TTC549 (cell line): ENCODE data around the gene SURF2.

Experiments used
- FAIRE-seq: peaks from 2 replicates; lab custom pipeline; 2012; peaks lifted over from hg19 to GRCh38; lab: Jason Lieb, UNC

Gene SURF2

DNA sequence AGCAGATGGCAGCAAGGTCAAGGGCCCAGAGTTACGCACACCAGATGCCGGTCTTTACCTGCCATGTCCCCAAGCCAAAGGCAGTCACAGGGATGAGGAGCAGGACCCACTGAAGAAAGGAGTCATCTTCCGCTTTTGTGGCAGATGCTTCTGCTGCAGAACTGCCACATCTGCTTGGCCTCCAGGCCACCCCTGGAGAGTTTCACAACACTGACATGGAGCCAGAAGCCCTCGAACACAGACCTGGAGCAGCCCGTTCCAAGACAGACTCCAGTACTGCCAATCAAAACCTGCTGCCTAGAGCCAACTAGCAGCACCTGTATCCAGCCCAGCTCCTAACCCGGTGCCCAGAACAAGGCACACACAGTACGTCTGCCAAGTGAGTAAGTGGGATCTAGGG is 1.6 kb upstream of the SURF2 start:
- FAIRE-seq, result no peak

DNA sequence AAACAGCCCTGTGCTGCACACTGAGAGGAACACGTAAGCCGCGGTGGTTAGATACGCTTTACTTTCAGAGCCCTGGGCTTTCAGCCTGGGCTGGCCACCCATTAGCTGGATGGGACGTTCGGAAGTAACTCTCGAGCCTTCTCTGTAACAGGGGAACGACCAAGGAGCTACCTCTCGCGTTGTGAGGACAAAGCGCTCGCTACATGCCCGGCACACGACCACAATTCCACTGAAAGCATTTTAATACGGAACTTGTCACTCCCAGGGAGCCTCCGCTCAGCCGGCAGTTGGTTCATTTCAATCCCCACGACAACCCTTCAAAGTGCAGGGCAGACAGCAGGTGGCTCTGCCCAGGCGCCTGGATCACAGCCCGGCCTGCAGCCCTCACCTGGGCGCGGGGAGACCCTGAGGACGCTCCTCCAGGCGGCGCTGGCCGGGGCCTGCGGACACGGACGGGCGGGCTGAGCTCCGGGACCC is 431 bp upstream of the SURF2 start:
- FAIRE-seq, result no peak

GRCh38 chr9:133357656-133358055 is 1.3 kb downstream of the SURF2 start:
- FAIRE-seq, result no peak

GRCh38 chr9:133359399-133360175 is 3.2 kb downstream of the SURF2 start:
- no peak for FAIRE-seq

- no peak for FAIRE-seq
Observed at GRCh38 chr9:133360400-133361393, 4.3 kb downstream of the SURF2 start.

GRCh38 chr9:133361507-133362092 is 5.2 kb downstream of the SURF2 start:
- FAIRE-seq, result no peak

DNA sequence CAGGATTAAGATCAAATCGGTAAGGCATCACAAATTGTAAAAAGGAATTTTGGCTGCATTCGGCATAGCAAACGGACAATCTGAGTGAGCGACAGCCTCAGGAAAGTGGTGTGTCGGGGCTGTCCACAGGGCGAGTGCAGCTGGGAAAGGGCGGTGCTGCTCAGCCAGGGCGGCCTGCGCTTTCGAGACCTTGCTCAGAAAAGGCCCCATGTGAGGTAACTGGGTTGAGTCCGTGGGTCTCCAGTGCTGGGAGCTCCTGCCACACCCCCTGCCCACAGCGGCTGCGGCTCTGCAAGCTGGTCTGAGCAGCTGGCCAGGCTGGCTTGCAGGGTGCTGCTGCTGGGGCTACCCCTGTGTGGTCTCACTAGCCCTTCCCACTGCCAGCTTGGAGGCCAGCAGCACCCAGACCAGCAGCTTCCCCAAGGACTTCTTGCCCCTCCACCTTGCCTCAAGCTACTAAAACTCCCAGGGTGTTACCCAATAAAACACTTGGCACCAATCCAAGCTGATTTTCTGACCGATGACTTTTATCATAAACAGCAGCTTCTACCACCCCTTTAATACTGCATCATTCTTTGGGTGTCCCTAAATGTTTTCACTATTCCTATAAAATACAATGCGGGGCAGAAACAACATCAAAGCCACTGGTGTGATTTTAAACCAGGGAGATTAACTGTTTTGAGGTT is 6.2 kb downstream of the SURF2 start:
- no peak for FAIRE-seq

DNA sequence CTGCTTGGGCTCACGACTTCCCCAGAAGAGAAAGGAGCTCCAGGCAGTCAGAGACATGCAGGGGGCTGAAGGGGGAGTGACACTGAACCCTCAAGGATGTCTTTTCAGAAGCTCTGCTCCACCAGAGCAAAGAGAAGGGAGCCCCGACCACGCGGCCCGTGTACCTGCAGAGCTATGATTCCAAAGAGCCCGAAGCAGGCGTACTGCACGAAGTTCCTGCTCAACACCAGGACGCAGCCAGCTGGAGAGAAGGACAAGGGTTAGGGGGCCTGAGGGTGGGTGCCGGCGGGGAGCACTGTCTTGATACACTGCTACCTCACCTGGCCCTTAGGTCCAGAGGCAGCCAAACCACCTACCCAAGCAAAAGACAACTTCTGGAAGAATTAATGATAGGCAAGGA is 10.1 kb downstream of the SURF2 start:
- FAIRE-seq, result no peak

- FAIRE-seq, result no peak
Observed at GRCh38 chr9:133367221-133367620, 10.9 kb downstream of the SURF2 start.

DNA sequence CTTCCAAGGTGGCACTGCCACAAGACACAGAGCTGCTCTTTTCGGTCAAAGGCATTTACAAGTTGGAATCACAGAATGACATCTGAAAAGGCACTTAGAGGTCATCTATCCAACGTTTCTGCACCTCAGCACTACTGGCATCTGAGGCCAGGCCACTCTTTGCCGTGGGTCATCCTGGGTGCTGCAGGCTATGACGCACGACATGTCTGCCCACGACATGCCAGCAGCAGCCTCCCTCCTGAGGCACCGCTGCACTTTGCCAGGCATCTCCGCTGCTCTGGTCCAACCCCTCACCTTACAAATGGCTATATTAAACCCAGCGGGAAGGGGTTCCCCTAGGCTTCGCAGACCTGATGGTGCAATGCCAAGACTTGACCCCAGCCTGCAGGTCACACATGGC is 11.4 kb downstream of the SURF2 start:
- no peak for FAIRE-seq

GRCh38 chr9:133368249-133368881 is 12.0 kb downstream of the SURF2 start:
- no peak for FAIRE-seq

GRCh38 chr9:133369422-133369821 is 13.1 kb downstream of the SURF2 start:
- FAIRE-seq, result no peak

DNA sequence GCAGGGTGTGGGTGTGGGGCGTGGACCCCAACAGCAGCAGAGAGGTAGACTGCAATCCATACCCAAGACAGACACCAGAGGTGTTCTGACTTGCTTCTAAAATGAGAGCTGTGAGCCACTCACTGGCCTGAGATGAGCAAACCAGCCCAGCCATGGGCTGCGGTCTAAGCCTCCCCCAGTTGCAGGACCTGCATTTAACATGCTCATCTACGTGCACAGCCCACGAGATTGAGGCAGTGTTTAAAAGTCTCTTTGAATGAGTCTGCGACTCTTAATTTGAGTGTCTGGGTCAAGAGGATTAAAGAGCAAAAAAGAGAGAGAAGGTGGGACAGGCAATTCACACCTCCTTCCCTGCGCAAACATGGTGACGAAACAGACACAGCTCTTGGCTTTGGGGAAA is 13.6 kb downstream of the SURF2 start:
- no peak for FAIRE-seq

DNA sequence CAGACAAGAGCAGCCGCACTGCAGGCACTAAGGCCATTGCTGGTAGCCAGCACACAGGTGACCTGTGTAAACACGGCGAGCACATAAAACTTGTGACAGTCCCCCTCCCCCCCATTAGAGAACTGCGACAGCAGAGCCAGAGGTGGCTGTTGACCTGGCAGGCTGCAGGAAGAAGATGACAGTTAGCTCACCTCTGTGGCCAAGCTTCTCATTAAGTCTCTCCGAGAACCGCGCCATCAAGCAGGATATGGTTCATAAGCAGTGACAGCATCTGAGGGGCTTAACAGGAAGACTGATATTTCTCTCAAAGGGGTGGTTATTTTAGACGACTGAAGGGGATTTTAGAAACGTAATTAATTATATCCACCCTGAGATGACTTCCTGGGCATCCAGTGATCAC is 14.3 kb downstream of the SURF2 start:
- no peak for FAIRE-seq

DNA sequence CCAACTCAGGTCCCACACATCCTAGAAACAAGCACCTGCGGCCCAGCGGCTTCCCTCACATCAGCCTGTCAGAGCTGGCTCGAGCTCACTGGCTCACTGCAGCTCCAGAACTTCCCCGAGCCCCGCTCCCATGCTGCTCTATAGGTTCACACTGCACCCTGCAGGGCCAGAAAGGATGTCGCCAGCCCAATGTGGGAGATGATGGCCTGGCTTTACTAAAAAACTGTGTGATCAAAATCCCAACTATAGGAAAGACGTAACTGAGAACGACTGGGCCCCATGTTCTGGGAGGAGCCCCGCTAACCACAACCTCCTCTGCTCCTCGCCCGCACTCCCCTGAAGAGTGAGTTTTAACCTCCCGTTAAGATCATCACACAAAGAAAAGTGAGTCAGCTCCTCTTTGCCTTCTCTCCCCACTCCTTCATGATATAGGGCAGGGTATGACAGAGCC is 14.9 kb downstream of the SURF2 start:
- no peak for FAIRE-seq

GRCh38 chr9:133372144-133372543 is 15.8 kb downstream of the SURF2 start:
- no peak for FAIRE-seq

- FAIRE-seq, result no peak
Observed at GRCh38 chr9:133374612-133375115, 18.3 kb downstream of the SURF2 start.

DNA sequence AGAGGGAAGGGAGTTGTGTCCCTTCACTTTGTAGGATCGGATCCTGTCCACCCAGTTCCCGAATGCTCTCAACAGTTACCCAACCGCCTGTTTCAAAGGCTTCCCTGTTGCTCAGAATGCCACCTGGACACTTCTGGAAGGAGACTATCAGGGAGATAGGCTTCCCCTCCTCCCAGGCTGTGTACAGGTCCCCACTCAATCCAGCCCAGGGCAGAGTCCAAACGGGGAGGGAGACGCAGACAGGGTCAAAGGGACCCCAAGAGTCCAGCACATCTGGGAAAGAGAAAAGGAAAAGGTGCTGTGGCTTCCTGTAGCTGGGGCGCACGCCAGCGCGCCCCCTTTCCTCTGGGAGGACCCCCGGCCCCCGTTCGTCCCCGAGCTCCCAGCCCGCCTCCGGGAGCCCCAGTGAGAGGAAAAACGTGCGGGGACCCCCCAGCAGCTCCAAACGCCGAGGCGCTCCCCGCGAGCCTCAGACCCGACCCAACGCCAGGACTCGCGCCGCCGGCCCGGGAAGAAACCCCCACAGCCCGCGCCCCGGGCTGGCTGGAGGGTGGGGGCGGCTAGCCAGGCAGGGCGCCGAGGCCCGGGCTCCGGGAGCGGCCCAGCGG is 18.9 kb downstream of the SURF2 start:
- no peak for FAIRE-seq

DNA sequence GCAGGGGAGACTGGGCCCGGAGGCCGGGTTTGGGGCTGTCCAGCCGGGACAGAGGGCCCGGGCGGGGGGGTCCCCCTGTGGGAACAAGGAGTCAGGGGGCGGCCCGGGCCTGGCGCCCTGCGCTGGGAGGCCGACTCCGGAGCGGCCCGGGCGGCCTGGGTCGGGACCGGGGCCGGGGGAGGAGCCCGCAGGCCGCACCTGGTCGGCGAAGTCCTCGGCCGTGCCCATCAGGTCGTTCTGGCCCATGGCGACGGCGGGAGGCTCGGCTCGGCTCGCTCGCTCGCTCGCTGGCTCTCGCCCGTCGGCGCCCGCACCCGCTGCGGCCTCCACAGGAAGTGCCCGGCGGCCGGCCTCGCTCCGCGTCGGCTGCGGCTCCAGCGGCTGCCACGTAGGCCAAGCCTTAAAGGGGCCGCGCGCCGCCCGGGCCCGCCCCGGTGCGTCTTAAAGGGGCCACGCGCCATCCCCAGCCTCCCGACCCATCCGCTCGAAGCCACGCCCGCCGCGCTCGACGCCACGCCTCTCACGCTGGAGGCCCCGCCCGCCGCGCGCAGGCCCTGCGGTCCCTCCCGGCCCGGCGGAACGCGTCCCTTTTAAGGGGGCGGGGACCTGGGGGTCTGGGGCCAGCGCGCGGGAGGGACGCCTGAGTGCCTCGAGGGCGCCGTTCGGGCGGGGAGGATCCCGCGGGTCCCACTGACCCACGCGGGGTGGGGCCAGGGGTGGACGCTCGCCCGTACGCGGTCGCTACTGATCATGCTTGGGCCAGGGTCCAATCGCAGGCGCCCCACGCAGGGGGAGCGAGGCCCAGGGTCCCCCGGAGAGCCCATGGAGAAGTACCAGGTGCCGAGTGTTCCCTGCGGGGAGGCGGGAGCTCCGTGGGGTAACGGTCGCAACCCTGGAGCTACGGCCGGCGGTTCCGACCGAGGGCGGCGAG is 19.6 kb downstream of the SURF2 start, which contains the start of the genes STKLD1 and SURF4:
STKLD1 (plus strand) TSS at position 643 of the 931 bp plus-strand sequence; CDS start at position 751, 108 bp downstream.
SURF4 (minus strand) TSS at position 337 of the 931 bp plus-strand sequence; CDS start at position 246, 91 bp downstream.
- FAIRE-seq, result no peak
